K562 (cell line): ENCODE data around the gene BCAN. TPM values are rescaled to one million over a fixed set of nuclear protein-coding genes. Genes with fewer than 3 reads are reported as not detected.

Experiments used
- BCLAF1 ChIP-seq, 2 experiments: fragments of 450-650 bp in 1 of 2; IDR thresholded peaks; 2 replicates each; pipeline ENCODE4 v1.6.1; 2011 to 2017; ENCODE audit warnings: low read depth in 2 of 2, antibody characterized with exemption in 1 of 2, borderline replicate concordance in 1 of 2, low read length in 1 of 2, mild to moderate bottlenecking in 1 of 2, mixed read lengths in 1 of 2; ENCODE audit not compliant: control insufficient read depth in 1 of 2
- NFYB ChIP-seq: IDR thresholded peaks from 2 replicates; pipeline ENCODE4 v1.6.1; 2011; ENCODE audit warnings: mild to moderate bottlenecking, moderate library complexity; ENCODE audit not compliant: insufficient read length; ENCODE audit errors: extremely low read depth
- NONO ChIP-seq, 2 experiments: fragments of 200-400 bp in 1 of 2; fragments of 450-650 bp in 1 of 2; formaldehyde crosslinking in 1 of 2; IDR thresholded peaks; 2 replicates each; pipeline ENCODE4 v1.6.1; 2017; ENCODE audit warnings: low read depth in 2 of 2, mild to moderate bottlenecking in 2 of 2, moderate library complexity in 2 of 2, low read length in 1 of 2
- REST ChIP-seq, 2 experiments: fragments of 450-650 bp; formaldehyde crosslinking in 1 of 2; IDR thresholded peaks; 2 replicates each; pipeline versions ENCODE4 v1.4.0 to v1.6.1; 2014 to 2020; ENCODE audit warnings: mild to moderate bottlenecking in 2 of 2, borderline replicate concordance in 1 of 2, low read depth in 1 of 2
- polyA plus RNA-seq, 8 experiments: library from polyadenylated mRNA; depleted of rRNA in 4 of 8; stranded (reverse) in 5 of 8; unstranded in 3 of 8; fragments of >200 nt; fragmentation: Nextera tagmentation in 2 of 8; fragmentation: Illumina TruSeq in 1 of 8; extraction: Ambion mirVana in 2 of 8; extraction: Trizol in 1 of 8; gene quantifications; 2 replicates each; pipeline versions ENCODE4 v1.2.1 to v1.2.3, GENCODE V29; 2011 to 2014; ENCODE audit warnings: inconsistent platforms in 1 of 8, missing spikeins in 1 of 8
- total RNA-seq, 7 experiments: library from RNA; depleted of rRNA in 6 of 7; stranded (reverse); fragments of >200 nt in 6 of 7; fragmentation: Illumina TruSeq in 2 of 7; extraction: Trizol in 2 of 7; gene quantifications; 2 replicates each; pipeline versions ENCODE4 v1.2.1 to v1.2.3, GENCODE V29; 2011 to 2021; ENCODE audit warnings: low replicate concordance in 1 of 7
- TF ChIP-seq, protein P1 (sequence below): fragments of 450-650 bp; IDR thresholded peaks from 2 replicates; pipeline ENCODE4 v1.6.1; 2016; ENCODE audit warnings: missing biosample characterization, missing genetic modification characterization

Gene BCAN
- total and polyA plus RNA-seq, 9 of the 15 experiments (the other 6 are each of a cell fraction or from before 2014, with no cell fraction given), result 0.04 to 0.33 (median 0.14) TPM; not detected in 5

DNA sequence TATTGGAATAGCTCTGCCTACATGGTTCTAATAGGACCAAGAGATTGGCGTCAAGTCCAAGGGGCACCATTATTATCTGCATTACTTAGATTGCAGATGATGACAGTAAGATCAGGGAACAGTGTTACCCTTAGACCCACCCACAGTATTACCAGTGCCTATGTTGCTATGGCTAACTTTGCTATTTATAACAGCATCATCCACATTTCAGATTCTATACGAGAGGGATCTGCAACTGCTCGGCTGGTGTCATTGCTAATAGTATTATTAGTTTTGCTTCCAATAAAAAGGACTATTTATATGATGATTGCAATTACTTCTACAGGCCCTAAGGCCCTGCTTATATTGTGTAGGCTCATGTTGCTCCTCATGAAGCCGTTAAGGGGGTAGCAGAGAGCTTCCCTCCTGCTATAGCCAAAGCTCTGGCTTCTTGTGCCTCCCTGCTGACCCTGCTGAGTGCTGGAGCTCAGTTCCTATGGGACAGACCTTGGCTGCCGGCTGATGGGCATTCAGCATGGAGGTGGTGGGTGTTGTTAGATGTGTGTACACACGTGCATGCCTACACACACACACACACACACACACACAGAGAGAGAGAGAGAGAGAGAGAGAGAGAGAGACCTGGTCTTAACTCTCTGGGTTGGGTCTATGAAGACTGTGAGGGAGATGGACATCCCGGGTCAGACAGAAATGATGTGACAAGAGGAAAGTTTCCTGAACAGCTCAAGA, 1.3 kb downstream of the BCAN start (continued):
- TF ChIP-seq, protein P1, sequence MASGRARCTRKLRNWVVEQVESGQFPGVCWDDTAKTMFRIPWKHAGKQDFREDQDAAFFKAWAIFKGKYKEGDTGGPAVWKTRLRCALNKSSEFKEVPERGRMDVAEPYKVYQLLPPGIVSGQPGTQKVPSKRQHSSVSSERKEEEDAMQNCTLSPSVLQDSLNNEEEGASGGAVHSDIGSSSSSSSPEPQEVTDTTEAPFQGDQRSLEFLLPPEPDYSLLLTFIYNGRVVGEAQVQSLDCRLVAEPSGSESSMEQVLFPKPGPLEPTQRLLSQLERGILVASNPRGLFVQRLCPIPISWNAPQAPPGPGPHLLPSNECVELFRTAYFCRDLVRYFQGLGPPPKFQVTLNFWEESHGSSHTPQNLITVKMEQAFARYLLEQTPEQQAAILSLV, result no peak
- TF ChIP-seq BCLAF1 (IDR thresholded peaks at IDR 0.05; ENCODE audit: borderline replicate concordance in 1 of 2, control insufficient read depth in 1 of 2, low read depth in 2 of 2, low read length in 1 of 2) (no peak), NFYB (no peak), NONO (IDR thresholded peaks at IDR 0.05; ENCODE audit: low read depth in 2 of 2, low read length in 1 of 2) (no peak), REST (IDR thresholded peaks at IDR 0.05; ENCODE audit: borderline replicate concordance) (no peak), REST (CRISPR knock-in tag; IDR thresholded peaks at IDR 0.05; ENCODE audit: low read depth) (no peak)
